ENCODE results near the gene SMIM27. TPM values are rescaled to one million over a fixed set of nuclear protein-coding genes. Genes with fewer than 3 reads are reported as not detected.

The SMIM27 gene
- total and polyA plus RNA-seq, 2 of the 13 experiments (the other 11 are each of a cell fraction or from before 2014, with no cell fraction given), result 17.9 to 19.0 TPM

- TF ChIP-seq, protein P1, sequence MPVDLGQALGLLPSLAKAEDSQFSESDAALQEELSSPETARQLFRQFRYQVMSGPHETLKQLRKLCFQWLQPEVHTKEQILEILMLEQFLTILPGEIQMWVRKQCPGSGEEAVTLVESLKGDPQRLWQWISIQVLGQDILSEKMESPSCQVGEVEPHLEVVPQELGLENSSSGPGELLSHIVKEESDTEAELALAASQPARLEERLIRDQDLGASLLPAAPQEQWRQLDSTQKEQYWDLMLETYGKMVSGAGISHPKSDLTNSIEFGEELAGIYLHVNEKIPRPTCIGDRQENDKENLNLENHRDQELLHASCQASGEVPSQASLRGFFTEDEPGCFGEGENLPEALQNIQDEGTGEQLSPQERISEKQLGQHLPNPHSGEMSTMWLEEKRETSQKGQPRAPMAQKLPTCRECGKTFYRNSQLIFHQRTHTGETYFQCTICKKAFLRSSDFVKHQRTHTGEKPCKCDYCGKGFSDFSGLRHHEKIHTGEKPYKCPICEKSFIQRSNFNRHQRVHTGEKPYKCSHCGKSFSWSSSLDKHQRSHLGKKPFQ (CRISPR knock-in tag; IDR thresholded peaks at IDR 0.05; ENCODE audit: insufficient replicate concordance), result no peak
- TF ChIP-seq, protein P2, sequence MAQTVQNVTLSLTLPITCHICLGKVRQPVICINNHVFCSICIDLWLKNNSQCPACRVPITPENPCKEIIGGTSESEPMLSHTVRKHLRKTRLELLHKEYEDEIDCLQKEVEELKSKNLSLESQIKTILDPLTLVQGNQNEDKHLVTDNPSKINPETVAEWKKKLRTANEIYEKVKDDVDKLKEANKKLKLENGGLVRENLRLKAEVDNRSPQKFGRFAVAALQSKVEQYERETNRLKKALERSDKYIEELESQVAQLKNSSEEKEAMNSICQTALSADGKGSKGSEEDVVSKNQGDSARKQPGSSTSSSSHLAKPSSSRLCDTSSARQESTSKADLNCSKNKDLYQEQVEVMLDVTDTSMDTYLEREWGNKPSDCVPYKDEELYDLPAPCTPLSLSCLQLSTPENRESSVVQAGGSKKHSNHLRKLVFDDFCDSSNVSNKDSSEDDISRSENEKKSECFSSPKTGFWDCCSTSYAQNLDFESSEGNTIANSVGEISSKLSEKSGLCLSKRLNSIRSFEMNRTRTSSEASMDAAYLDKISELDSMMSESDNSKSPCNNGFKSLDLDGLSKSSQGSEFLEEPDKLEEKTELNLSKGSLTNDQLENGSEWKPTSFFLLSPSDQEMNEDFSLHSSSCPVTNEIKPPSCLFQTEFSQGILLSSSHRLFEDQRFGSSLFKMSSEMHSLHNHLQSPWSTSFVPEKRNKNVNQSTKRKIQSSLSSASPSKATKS (CRISPR knock-in tag; IDR thresholded peaks at IDR 0.05), result no peak
- TF ChIP-seq ZMYM3 (CRISPR knock-in tag; IDR thresholded peaks at IDR 0.05), result no peak
- TF ChIP-seq FOXA1 (IDR thresholded peaks at IDR 0.05), result no peak
- no peak for TF ChIP-seq FOXA1 (CRISPR knock-in tag; IDR thresholded peaks at IDR 0.05)
- TF ChIP-seq SSRP1 (CRISPR knock-in tag; IDR thresholded peaks at IDR 0.05), result peak; percentile 55; the same call in 1 of the 2 replicates
- no peak for TF ChIP-seq PAX8 (CRISPR knock-in tag; IDR thresholded peaks at IDR 0.05; ENCODE audit: borderline replicate concordance)
- TF ChIP-seq MEF2D (CRISPR knock-in tag; IDR thresholded peaks at IDR 0.05), result no peak
- no peak for TF ChIP-seq ATAD3A (CRISPR knock-in tag; IDR thresholded peaks at IDR 0.05)
- no peak for TF ChIP-seq ASH2L (IDR thresholded peaks at IDR 0.05; ENCODE audit: insufficient read length, low read depth, low read length)
- TF ChIP-seq ESRRA (CRISPR knock-in tag; IDR thresholded peaks at IDR 0.05; ENCODE audit: low read depth), result no peak
- TF ChIP-seq ZSCAN22 (CRISPR knock-in tag; IDR thresholded peaks at IDR 0.05), result no peak
- TF ChIP-seq ZSCAN5A (CRISPR knock-in tag; IDR thresholded peaks at IDR 0.05; ENCODE audit: borderline replicate concordance), result no peak
- TF ChIP-seq MED1 (CRISPR knock-in tag; IDR thresholded peaks at IDR 0.05), result no peak
- no peak for TF ChIP-seq ZNF143 (CRISPR knock-in tag; IDR thresholded peaks at IDR 0.05)
- TF ChIP-seq CCDC6 (CRISPR knock-in tag; IDR thresholded peaks at IDR 0.05), result no peak
- no peak for TF ChIP-seq HOXA7 (CRISPR knock-in tag; IDR thresholded peaks at IDR 0.05)
- no peak for TF ChIP-seq RXRB (CRISPR knock-in tag; IDR thresholded peaks at IDR 0.05; ENCODE audit: borderline replicate concordance)
- TF ChIP-seq, protein P3, sequence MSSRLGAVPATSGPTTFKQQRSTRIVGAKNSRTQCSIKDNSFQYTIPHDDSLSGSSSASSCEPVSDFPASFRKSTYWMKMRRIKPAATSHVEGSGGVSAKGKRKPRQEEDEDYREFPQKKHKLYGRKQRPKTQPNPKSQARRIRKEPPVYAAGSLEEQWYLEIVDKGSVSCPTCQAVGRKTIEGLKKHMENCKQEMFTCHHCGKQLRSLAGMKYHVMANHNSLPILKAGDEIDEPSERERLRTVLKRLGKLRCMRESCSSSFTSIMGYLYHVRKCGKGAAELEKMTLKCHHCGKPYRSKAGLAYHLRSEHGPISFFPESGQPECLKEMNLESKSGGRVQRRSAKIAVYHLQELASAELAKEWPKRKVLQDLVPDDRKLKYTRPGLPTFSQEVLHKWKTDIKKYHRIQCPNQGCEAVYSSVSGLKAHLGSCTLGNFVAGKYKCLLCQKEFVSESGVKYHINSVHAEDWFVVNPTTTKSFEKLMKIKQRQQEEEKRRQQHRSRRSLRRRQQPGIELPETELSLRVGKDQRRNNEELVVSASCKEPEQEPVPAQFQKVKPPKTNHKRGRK (CRISPR knock-in tag; IDR thresholded peaks at IDR 0.05), result no peak
- no peak for TF ChIP-seq MAFK (conservative IDR thresholded peaks at IDR 0.05 in 1 of 2, IDR thresholded peaks at IDR 0.05 in 1 of 2; ENCODE audit: low read length in 2 of 2)
These were observed 2.0 kb upstream of the SMIM27 start (continued) for GRCh38 chr9:32550150-32550561.

Data from HepG2 (cell line).